Activated B cell treated with CpG ODN at 0.5 μM for 24 hours (primary cell): ENCODE measurements around the gene PRM1. TPM values are rescaled to one million over a fixed set of nuclear protein-coding genes. Genes with fewer than 3 reads are reported as not detected.

ENCODE experiments used
- ATAC-seq: fragments of 200-7000 bp; cut with Tn5 transposase; one replicate; pipeline ENCODE4 v1.10.0; 2021; ENCODE audit warnings: low read depth, mild to moderate bottlenecking, moderate library complexity
- CTCF ChIA-PET: fragments of 350-600 bp; sonication (Branson Sonifier 250); formaldehyde crosslinking; loops from one replicate; lab custom pipeline; 2021; ENCODE audit warnings: antibody characterized with exemption; lab: Charles Lee
- POLR2A ChIA-PET: fragments of 350-600 bp; sonication (Branson Sonifier 250); formaldehyde crosslinking; loops from one replicate; lab custom pipeline; 2021; ENCODE audit warnings: antibody characterized with exemption; lab: Charles Lee
- DNase-seq: peaks from one replicate; pipeline ENCODE4 v3.0.0; 2022
- H3K27ac Mint-ChIP-seq: one replicate; pipeline ENCODE4 v1.8.0; 2020; ENCODE audit warnings: mixed read lengths
- H3K27me3 Mint-ChIP-seq: one replicate; pipeline ENCODE4 v1.8.0; 2021; ENCODE audit warnings: mixed read lengths
- H3K36me3 Mint-ChIP-seq: one replicate; pipeline ENCODE4 v1.8.0; 2021; ENCODE audit warnings: low read depth, mixed read lengths
- H3K4me1 Mint-ChIP-seq: one replicate; pipeline ENCODE4 v1.8.0; 2021; ENCODE audit warnings: mixed read lengths
- H3K4me3 Mint-ChIP-seq: one replicate; pipeline ENCODE4 v1.8.0; 2020; ENCODE audit warnings: mild to moderate bottlenecking, mixed read lengths
- H3K9me3 Mint-ChIP-seq: one replicate; pipeline ENCODE4 v1.8.0; 2020; ENCODE audit warnings: mixed read lengths
- CTCF ChIP-seq: fragments of 200-600 bp; IDR thresholded peaks from one replicate; pipeline ENCODE4 v1.8.0; 2022; ENCODE audit warnings: antibody characterized with exemption, mild to moderate bottlenecking
- intact Hi-C: fragments of 100-400 bp; cut with micrococcal nuclease; formaldehyde crosslinking; loops from one replicate; pipeline ENCODE4 v1.15.1; 2024
- total RNA-seq: library from RNA; stranded (reverse); gene quantifications from 2 replicates; pipeline ENCODE4 v1.2.3, GENCODE V29; 2022

The PRM1 gene
- total RNA-seq, 1 donor from 2014 or later, result not detected

DNA sequence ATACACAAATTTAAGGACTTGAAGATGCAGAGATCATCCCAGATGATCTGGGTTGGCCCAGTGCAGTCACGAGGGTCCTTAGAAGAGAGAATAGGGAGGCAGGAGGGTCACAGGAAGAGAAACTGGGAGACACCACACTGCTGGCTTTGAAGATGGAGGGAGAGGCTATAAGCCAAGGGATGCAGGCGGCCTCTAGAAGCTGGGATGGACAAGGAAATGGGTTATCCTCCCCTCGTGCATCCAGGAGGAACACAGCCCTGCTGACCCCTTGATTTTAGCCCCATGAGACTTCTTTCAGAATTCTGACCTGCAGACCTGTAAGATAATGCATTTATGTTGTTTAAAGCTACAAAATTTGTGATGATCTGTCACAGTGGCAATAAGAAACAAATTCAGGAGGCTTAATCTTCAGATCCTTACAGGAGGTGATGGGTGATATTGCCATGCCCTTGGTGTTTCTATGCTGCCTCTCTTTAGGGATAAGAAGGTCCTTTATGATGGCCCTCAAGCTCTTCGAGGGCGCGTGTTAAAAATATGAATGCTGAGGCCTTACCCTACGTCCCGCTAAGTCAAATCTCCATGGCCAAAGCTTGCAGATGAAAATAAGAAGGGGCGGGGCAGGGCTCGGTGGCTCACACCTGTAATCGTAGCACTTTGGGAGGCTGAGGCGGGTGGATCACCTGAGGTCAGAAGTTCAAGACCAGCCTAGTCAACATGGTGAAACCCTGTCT, 3.4 kb downstream of the PRM1 start:
- ChIA-PET POLR2A (no interaction called here), CTCF (interaction anchor here (1.3 kb wide), 1 partner anchor 77 kb away, joined by 3 read pairs; no protein-coding TSS in a partner anchor)
- H3K36me3 Mint-ChIP-seq, result no peaks in the 10 kb centered on the region
- no peaks in the 10 kb centered on the region for H3K9me3 Mint-ChIP-seq
- TF ChIP-seq CTCF, result no peak
- no peak overlapping the region for H3K4me3 Mint-ChIP-seq
- H3K27me3 Mint-ChIP-seq, result no peaks in the 10 kb centered on the region
- peaks cover 17% of the 10 kb centered on the region for H3K4me1 Mint-ChIP-seq
- no peak for ATAC-seq
- no peak overlapping the region for H3K27ac Mint-ChIP-seq
- intact Hi-C loops, result loop anchor here (2.0 kb wide), 1 partner anchor 19 kb away; no protein-coding TSS in a partner anchor
- no peak for DNase-seq

GRCh38 chr16:11276896-11277593, 4.1 kb downstream of the PRM1 start:
- Mint-ChIP-seq H3K9me3 (no peaks in the 10 kb centered on the region), H3K36me3 (no peaks in the 10 kb centered on the region), H3K4me3 (no peak overlapping the region), H3K27ac (no peak overlapping the region), H3K27me3 (no peaks in the 10 kb centered on the region), H3K4me1 (peaks cover 17% of the 10 kb centered on the region)
- TF ChIP-seq CTCF, result no peak
- ATAC-seq (no peak), DNase-seq (no peak)
- ChIA-PET CTCF (interaction anchor here (1.8 kb wide), 1 partner anchor 21 kb away, joined by 4 read pairs; no protein-coding TSS in a partner anchor), POLR2A (interaction anchor here (0.6 to 0.7 kb wide), 2 partner anchors 78 to 83 kb away, joined by 3 to 5 read pairs; no protein-coding TSS in a partner anchor)
- intact Hi-C loops, result no loop called here

- Mint-ChIP-seq H3K9me3 (no peaks in the 10 kb centered on the region), H3K27me3 (no peaks in the 10 kb centered on the region), H3K36me3 (no peaks in the 10 kb centered on the region), H3K4me3 (no peak within 1 kb of the TSS), H3K27ac (no peak within 1 kb of the TSS), H3K4me1 (peaks cover 17% of the 10 kb centered on the region)
- CTCF ChIA-PET, result interaction anchor here (1.8 kb wide), 1 partner anchor 21 kb away, joined by 4 read pairs; no protein-coding TSS in a partner anchor
- no peak for DNase-seq
- no peak for ATAC-seq
- intact Hi-C loops, result no loop called here
- POLR2A ChIA-PET, result interaction anchor here (0.6 to 0.7 kb wide), 2 partner anchors 79 to 84 kb away, joined by 3 to 5 read pairs; no protein-coding TSS in a partner anchor
- no peak for TF ChIP-seq CTCF
Measured at GRCh38 chr16:11276143-11276895, 4.8 kb downstream of the PRM1 start, which contains the start of gene PRM2. Gene PRM2, minus strand, starts transcription at chr16:11276480. Its CDS starts 110 bp downstream, at chr16:11276370.

GRCh38 chr16:11274964-11275363, 6.2 kb downstream of the PRM1 start:
- POLR2A ChIA-PET, result no interaction called here

More at GRCh38 chr16:11274964-11275363, 6.2 kb downstream of the PRM1 start:
- TF ChIP-seq CTCF, result no peak
- CTCF ChIA-PET, result no interaction called here
- Mint-ChIP-seq H3K27ac (no peak overlapping the region), H3K27me3 (no peaks in the 10 kb centered on the region), H3K4me1 (peaks cover 14% of the 10 kb centered on the region), H3K9me3 (no peaks in the 10 kb centered on the region), H3K4me3 (no peak overlapping the region), H3K36me3 (no peaks in the 10 kb centered on the region)
- ATAC-seq (no peak), DNase-seq (no peak)
- intact Hi-C loops, result no loop called here
